ENCODE data around the gene UBE2O.

Gene UBE2O

DNA sequence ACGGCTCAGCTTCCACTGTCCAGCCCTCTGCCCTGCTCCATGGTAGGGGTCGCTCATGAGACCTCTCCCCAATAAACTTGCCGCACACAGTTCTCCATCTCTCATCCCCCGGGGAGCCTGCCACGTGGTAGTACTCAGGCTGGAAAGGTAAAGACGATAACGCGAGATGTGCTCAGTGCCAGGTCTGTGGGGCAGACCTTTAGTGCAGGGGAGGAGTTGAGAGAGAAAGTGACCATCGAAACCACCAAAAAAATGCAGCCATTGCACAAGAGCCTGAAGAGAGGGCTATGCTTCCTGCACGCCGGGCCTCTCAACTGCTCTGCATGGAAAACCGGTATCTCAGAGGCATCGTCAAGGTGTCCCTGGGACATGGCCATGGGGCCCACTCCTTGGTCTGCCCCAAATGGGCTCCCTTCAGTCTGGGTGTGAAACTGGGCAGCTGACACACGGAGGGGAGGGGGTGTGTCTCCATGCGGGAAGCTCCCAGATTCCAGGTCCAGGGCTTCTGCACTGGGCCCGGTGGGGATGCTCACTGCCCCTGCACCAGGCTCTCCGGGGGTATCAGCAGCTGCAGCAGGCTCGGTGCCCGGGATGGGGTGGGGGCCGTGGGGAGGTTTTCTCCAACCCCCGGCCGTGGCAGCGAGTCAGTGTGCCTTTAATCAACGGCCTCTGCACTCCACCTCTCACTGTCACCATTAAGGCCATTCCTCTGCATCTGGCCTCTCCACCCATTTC is 9.8 kb upstream of the UBE2O start:
- DNase-seq, result no peak

DNA sequence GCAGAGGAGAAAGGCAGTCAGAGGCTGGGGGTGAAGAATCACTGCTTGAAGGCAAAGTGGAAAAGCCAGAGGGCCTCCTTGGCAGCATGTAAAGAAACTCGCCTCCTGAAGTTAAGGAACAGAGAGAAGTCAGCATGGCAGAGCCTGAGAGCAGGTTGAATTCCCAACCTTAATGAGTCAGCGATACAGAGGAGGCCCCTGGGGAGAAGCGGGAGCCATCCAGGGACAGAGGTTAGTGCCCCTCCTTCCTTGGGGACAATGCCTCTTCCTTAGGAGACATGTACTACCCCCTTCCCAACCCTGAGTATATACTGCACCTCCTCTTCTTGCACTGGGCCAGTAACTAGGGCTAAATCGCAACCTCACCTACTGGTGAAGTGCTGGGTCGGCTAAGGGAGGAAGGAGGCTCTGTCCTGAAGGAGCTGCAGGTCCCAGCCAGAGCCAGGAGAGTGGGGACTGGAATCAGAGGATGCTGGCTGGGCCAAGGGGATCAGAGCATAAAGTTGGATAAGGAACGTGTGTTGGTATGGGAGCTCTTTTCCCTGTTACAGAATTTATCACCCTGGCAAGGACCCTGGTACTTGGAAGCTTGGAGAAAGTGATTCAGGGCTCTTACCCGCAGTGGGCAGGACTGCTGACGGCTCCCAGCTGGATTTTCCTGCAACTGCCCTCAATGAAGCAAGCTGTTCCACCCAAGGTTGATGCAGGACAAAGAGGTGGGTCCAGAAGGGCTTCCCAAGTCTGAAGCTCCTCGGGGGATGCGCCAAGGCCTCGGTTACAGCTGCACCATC is 9.0 kb upstream of the UBE2O start:
- no peak for DNase-seq

GRCh38 chr17:76459674-76460073 is 6.7 kb upstream of the UBE2O start:
- DNase-seq, result no peak

DNA sequence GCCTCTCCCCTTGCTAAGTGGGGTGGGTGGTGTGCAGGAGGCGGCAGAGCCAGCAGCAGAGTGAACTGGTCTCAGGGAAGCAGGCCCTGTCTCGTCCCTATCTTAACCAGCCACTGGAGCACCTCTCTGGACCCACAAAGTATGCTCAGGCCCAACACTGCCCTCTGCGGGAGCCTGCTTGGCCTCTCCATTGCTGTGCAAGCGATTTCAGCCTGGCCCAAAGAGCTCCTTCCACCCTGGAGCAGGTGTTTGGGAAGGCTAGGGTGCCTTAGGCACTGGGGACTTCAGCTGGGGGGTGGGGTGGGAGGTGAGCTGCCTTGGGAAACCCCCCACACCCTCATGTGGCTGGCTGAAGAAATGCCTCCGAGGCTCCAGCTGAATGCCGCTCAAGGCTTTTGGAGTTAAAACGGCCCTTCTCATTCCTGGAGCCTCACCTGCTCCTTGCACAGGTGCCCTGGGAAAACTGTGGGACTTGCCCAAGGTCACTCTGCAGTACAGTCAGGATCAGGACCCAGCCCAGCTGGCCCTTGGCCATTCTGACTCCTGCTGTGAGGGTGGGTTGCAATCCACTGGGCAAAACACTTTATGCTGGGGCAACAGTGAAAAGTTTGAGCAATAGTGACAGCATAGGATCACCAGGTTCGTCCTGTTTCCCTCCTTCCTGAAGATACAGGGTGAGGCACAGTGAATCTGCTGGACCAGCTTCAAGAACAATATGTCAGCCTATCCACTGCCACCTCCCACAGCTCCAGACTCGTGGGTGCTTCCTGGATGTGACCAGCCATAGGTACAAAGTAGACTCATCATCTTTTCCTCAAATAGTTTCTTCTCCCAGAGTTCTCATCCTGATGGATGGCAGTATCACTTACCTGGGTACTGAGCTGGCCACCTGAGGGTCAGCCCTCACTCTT is 5.9 kb upstream of the UBE2O start:
- DNase-seq, result peak; percentile 31

DNA sequence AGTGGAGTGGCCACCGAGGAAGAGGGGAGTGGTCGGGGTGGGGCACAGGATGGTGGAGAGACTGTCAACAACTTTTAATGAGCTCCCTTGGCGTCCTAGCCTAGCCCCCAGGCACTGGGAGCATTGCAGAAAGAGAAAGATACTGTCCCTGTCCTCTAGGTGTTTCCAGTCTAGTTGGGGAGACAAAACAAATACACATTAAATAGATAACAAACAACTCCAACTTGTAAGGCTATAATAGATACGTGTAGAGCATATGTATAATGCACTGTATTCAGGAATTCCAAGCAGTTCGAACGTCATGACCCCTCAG is 435 bp upstream of the UBE2O start:
- DNase-seq, result no peak

DNA sequence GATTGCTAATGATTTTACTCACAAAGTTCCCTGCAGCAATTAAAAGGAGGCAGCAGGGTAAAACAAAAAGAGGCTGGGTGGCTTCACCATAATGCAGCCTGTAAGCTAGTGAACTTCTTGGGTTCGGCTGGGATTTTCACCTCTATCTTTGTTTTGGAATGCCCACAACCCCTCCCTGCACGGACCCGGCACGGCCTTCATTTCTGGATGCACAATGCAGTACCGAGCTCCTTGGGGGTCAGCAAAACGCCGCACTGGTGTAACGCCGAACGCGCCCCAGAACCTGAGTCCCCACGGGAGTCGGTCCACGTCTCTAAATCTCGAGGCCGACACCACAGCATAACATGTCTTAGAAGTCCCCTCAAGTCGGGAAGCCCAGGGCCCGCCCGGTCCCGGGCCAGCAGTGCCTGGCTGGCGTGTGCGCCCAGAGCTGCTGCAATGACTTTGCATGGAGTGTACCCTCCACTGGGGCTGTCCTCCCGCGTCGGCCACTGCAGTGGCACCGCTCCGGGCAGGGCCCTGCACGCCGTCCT is 759 bp downstream of the UBE2O start:
- no peak for DNase-seq

DNA sequence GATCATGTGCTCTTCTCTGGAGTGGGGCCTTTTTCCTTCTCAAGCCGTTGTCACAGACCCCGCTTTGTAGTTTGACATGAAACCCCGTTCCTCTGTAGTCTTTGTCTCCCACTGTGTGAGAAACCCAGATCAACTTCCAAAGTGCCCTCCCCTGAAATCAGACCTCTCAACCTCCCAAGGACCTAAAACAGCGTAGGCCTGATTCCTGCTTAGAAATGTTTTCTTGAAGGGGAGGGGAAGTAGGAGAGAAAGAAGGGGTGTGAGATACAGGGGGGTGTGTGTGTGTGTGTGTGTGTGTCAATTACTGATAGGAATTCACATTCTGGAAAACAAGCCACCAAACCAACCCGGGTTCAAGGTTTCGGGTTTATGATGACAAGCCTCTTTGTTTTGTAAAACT is 1.4 kb downstream of the UBE2O start:
- no peak for DNase-seq

DNA sequence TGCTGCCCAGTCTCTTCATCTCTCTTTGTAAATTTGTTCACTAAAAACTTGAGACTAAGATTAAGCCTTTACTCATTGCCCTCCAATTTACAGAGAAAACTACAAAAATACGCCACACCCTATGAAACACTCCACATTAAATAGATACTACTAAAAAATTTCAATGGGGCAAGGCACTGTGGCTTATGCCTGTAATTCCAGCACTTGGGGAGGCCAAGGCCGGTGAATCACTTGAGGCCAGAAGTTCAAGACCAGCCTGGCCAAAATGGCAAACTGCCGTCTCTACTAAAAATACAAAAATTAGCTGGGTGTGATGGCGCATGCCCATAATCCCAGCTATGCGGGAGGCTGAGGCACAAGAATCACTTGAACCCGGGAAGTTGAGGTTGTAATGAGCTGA is 3.8 kb downstream of the UBE2O start:
- DNase-seq, result no peak

GRCh38 chr17:76447931-76448652 is 4.9 kb downstream of the UBE2O start:
- no peak for DNase-seq

DNA sequence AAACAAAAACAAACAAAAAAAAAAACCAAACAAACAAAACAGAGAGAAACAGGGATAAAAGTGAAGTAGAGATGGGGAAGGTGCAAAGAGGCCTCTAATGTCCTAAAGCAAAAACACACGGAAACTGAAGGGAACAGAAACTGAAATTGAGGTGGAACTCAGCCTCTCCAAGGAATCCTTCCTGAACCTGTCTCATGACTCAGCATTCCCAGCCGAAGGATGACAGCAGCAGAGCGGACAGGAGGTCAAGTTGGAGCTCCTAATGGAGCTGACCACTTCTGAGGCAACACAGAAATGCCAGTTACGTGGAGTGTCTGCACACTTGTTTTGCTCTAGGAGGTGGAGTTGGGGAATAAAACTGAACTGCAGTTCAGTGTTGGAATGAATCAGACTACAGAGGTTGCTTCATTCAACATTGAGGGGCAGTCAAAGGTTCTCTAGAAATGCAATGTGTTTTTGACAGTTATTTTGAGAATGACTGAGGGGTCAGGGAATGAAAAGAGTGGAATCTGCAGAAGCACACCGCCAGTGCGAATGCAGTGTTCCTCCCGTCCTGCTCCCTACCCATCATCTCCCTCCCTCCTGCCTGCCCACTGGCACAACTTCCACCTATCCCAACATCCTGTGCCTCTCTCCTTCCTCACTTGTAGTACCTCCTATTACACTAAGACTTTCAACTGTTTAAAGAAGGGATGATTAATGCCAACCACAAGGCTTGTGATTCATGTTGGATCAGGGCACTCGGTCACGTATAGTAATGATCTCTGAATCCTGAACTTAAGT is 6.3 kb downstream of the UBE2O start:
- no peak for DNase-seq

- DNase-seq, result no peak
Observed at GRCh38 chr17:76445697-76446448, 7.1 kb downstream of the UBE2O start.

DNA sequence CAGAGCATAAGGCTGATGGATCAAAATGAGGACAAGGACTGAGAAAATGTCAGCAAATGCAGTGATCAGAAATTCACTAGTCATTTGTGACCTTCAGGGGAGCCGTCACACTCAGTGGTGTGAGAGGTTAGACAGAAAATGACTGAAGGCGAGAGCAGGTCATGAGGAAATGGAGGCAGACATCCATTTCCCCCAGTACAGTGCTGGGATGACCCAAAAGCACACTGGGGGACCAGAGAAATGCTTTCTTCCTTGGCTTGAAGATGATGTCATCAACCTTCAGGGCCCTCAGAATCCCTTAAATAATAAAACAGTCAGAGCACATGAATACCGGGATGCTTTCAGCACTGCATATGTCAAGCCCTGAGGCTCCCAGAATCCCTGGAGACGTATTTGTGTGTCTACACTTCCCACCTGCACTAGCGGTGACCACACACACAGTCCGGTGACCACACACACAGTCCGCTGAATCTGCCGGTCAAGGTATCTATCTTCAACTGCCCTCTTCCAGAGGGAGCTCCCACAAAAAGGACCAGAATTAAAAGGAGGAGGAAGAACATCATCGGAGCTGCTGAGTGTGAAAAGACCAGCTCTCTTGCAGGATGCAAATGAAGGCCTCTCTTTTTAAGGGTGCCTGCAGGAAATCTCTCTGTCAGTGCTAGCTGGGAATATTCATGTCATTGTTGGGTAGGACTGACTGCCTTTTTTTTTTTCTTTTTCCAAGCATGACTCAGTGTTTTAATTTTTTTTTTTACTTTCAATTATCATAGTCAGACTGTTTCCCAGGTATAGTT is 8.2 kb downstream of the UBE2O start:
- DNase-seq, result no peak

- no peak for DNase-seq
Observed at GRCh38 chr17:76442341-76443338, 10.3 kb downstream of the UBE2O start.

GRCh38 chr17:76441686-76442340 is 11.1 kb downstream of the UBE2O start:
- no peak for DNase-seq

DNA sequence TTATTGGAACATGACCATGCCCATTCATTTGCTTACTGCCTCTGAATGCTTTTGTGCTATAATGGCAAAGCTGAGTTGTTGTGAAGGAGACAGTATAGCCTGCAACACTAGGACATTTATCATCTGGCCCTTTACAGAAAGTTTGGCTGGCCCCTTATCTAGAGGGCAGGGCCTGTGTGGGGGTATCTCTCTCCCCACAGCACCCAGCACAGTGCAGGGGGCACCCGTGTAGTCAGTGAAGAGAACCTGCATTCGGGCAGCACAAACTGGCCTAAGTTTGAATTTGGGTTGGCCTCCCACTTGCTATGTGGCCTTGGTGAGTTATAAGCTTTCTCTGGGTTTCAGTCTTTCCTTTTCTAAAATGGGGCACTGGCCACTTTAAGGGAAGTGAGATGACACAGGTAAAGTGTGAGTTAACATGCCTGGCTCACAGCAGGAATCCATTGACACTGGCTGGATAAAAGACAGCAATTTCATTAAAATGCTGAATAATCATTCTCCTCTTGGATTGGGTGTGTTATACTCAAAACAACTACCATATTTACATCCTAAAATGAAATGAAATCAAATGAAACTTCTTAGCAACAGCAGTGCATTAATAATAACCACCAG is 12.1 kb downstream of the UBE2O start:
- no peak for DNase-seq

GRCh38 chr17:76439314-76439928 is 13.5 kb downstream of the UBE2O start:
- DNase-seq, result no peak

DNA sequence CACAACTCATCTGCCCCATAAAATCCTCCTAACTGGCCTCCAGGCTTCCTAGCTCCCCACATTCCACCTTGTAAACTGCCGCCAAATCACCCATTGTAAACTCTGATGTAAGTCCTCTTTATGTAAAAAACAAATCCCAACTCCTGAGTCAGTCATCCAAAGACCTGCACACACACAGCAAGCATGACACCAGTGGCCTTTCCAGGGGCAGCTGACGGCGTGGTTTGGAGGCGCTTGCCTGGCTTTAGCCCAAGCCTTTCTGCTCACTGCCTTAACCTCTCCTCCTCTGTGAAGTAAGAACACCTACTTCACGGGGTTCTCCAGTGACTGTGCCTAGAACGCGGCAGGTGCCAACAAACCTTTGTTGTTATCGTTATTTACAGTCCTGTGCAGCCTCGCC is 14.0 kb downstream of the UBE2O start:
- no peak for DNase-seq
